ENCODE measurements around the gene CRB3. TPM values are rescaled to one million over a fixed set of nuclear protein-coding genes. Genes with fewer than 3 reads are reported as not detected.

The CRB3 gene
- total RNA-seq, 2 experiments from 2014 or later, result 7.9 to 9.4 TPM

- Histone ChIP-seq H3K4me1 (ENCODE audit: insufficient read depth, low read length) (peaks cover 31% of the 10 kb centered on the region), H3K9me3 (ENCODE audit: control insufficient read depth in 1 of 2, insufficient read depth in 1 of 2, low read length in 2 of 2) (no peaks in the 10 kb centered on the region), H3K27me3 (ENCODE audit: control insufficient read depth in 1 of 2, insufficient read depth in 2 of 2, low read length in 2 of 2) (no peaks in the 10 kb centered on the region), H3K4me3 (ENCODE audit: low read length) (peak overlapping the region; percentile 86), H3K36me3 (ENCODE audit: insufficient read depth, low read length) (no peaks in the 10 kb centered on the region), H3K27ac (ENCODE audit: low read depth in 1 of 2, low read length in 2 of 2) (no peak overlapping the region)
- Mint-ChIP-seq H3K4me3 (peak overlapping the region; percentile 94), H3K9me3 (no peaks in the 10 kb centered on the region), H3K4me1 (ENCODE audit: low read depth) (peaks cover 33% of the 10 kb centered on the region), H3K27me3 (no peaks in the 10 kb centered on the region), H3K27ac (peak overlapping the region; percentile 15), H3K36me3 (ENCODE audit: low read depth) (no peaks in the 10 kb centered on the region)
- CTCF ChIA-PET, result interaction anchor here (1.0 to 2.2 kb wide), 13 partner anchors 15 to 351 kb away, joined by 4 to 22 read pairs (median 6); partner anchors contain the start of genes DENND1C, GPR108 and TNFSF9
- POLR2A ChIA-PET, result interaction anchor here (0.7 to 2.0 kb wide), 6 partner anchors 15 to 412 kb away, joined by 3 to 11 read pairs (median 6); partner anchors contain the start of genes DENND1C, GPR108 and TNFSF9
- intact Hi-C loops (cut with DNase I, micrococcal nuclease), result loop anchor here (1.0 to 5.0 kb wide), 6 partner anchors 12 to 347 kb away; partner anchors contain the start of genes TRIP10 (in 2 of the 2) and GPR108 (in 1 of the 2)
- peak; percentile 52 for ATAC-seq (ENCODE audit: poor library complexity)
- DNase-seq, result peak in 13 of 14 experiments; percentile 12 to 89 (median 47)
- TF ChIP-seq CTCF (IDR thresholded peaks at IDR 0.05), result no peak
Observed at GRCh38 chr19:6516018-6516658, 52.1 kb downstream of the CRB3 start.

Small RNA genes within 50 kb of the gene (microRNA-seq; reads per million reads assigned to microRNA genes)
- 5.1 reads per million, percentile 26 among the genes with 10 or more reads in this experiment for gene MIR3940 (ENCODE audit: borderline microRNAs expressed, borderline replicate concordance)

Other genes with a start within 250 kb of the CRB3 start
- 10 to 100 TPM; 18.3 to 22.1 TPM for gene MLLT1, start 184.3 kb upstream of the CRB3 start, total RNA-seq
- 1 to 10 TPM; 2.7 to 3.1 TPM for gene ACER1, start 130.7 kb upstream of the CRB3 start, total RNA-seq
- gene CLPP, start 102.7 kb upstream of the CRB3 start, total RNA-seq, result 10 to 100 TPM; 86.7 to 96.4 TPM
- gene ALKBH7, start 91.5 kb upstream of the CRB3 start, total RNA-seq, result 10 to 100 TPM; 75.3 to 78.7 TPM
- gene PSPN, start 88.3 kb upstream of the CRB3 start, total RNA-seq, result under 1 TPM; 0.81 to 0.85 TPM
- gene GTF2F1, start 71.1 kb upstream of the CRB3 start, total RNA-seq, result 10 to 100 TPM; 56.1 to 61.1 TPM
- 100 to 1,000 TPM; 128 to 143 TPM for gene KHSRP, start 39.5 kb upstream of the CRB3 start, total RNA-seq
- under 1 TPM; 0.30 to 0.50 TPM for gene SLC25A41, start 30.5 kb upstream of the CRB3 start, total RNA-seq
- 10 to 100 TPM; 10.5 to 10.8 TPM for gene SLC25A23, start 4.5 kb upstream of the CRB3 start, total RNA-seq
- gene DENND1C, start 17.5 kb downstream of the CRB3 start, total RNA-seq, result 100 to 1,000 TPM; 111 to 118 TPM
- gene TUBB4A, start 38.0 kb downstream of the CRB3 start, total RNA-seq, result under 1 TPM; 0.53 to 0.88 TPM
- 1 to 10 TPM; 1.5 to 1.8 TPM for gene TNFSF9, start 66.8 kb downstream of the CRB3 start, total RNA-seq
- not detected for gene CD70, start 126.9 kb downstream of the CRB3 start, total RNA-seq
- gene TNFSF14, start 205.9 kb downstream of the CRB3 start, total RNA-seq, result 1 to 10 TPM; 2.5 to 2.6 TPM

Measured in CD4-positive, alpha-beta T cell (primary cell).